Measurements from ENCODE around the gene CCDC188. TPM values are rescaled to one million over a fixed set of nuclear protein-coding genes. Genes with fewer than 3 reads are reported as not detected.
A peak's percentile ranks its signal among the peaks of the same experiment; 100 is the strongest.

The CCDC188 gene
- total and polyA plus RNA-seq, 4 donors: not detected

- TF ChIP-seq ZBTB33 (IDR thresholded peaks at IDR 0.05) (no peak), RAD21 (IDR thresholded peaks at IDR 0.05) (no peak), GABPA (IDR thresholded peaks at IDR 0.05 in 1 of 2, conservative IDR thresholded peaks at IDR 0.05 in 1 of 2) (no peak)
Observed at GRCh38 chr22:20131597-20131858, 19.3 kb downstream of the CCDC188 start, which contains the start of gene ZDHHC8 (continued).

- TF ChIP-seq FOXA1 (IDR thresholded peaks at IDR 0.05) (no peak), ZBTB33 (IDR thresholded peaks at IDR 0.05) (no peak), NR2F2 (IDR thresholded peaks at IDR 0.05) (no peak), FOXA2 (IDR thresholded peaks at IDR 0.05) (no peak), TAF1 (conservative IDR thresholded peaks at IDR 0.05) (no peak), MAX (IDR thresholded peaks at IDR 0.05) (no peak), SP1 (IDR thresholded peaks at IDR 0.05) (peak; percentile 41)
- Histone ChIP-seq H3K9ac (ENCODE audit: low read depth in 1 of 2, low read length in 2 of 2) (peak overlapping the region in 1 of 2 donors; percentile 67), H3K4me1 (ENCODE audit: control insufficient read depth in 4 of 4, insufficient read depth in 4 of 4, low read length in 3 of 4) (peaks cover 11 to 74% (median 59%) of the 10 kb centered on the region in 4 donors), H3K9me3 (ENCODE audit: control insufficient read depth in 4 of 4, low read length in 3 of 4) (no peaks in the 10 kb centered on the region), H3K36me3 (ENCODE audit: control insufficient read depth in 4 of 4, insufficient read depth in 3 of 4, low read depth in 1 of 4, low read length in 3 of 4) (peaks cover 0 to 5% (median 2%) of the 10 kb centered on the region in 4 donors), H3K27me3 (ENCODE audit: control insufficient read depth in 4 of 4, insufficient read depth in 4 of 4, low read length in 3 of 4) (no peaks in the 10 kb centered on the region), H3K4me3 (ENCODE audit: low read depth in 1 of 3, low read length in 3 of 3) (peak overlapping the region; percentile 73 to 92 (median 77)), H3K27ac (ENCODE audit: low read depth in 1 of 2, low read length in 2 of 2) (peak overlapping the region; percentile 82 to 85)
- peak; percentile 68 for DNase-seq (ENCODE audit: low spot score)
- 11% methylated on average over 70 of the region's 70 CpGs for WGBS
Observed at GRCh38 chr22:20130731-20131596, 19.9 kb downstream of the CCDC188 start.

- TF ChIP-seq ATF3 (IDR thresholded peaks at IDR 0.05): no peak
- no peak for TF ChIP-seq GABPA (IDR thresholded peaks at IDR 0.05 in 1 of 2, conservative IDR thresholded peaks at IDR 0.05 in 1 of 2)
- no peak for TF ChIP-seq SP1 (IDR thresholded peaks at IDR 0.05)
- no peak for TF ChIP-seq EGR1 (IDR thresholded peaks at IDR 0.05; ENCODE audit: low read depth in 2 of 2)
- TF ChIP-seq HNF4A (conservative IDR thresholded peaks at IDR 0.05): no peak
- Histone ChIP-seq H3K4me1 (ENCODE audit: control insufficient read depth in 4 of 4, insufficient read depth in 4 of 4, low read length in 3 of 4) (peaks cover 13 to 78% (median 63%) of the 10 kb centered on the region in 4 donors), H3K27ac (ENCODE audit: low read depth in 1 of 2, low read length in 2 of 2) (peak overlapping the region in 1 of 2 donors; percentile 85), H3K36me3 (ENCODE audit: control insufficient read depth in 4 of 4, insufficient read depth in 3 of 4, low read depth in 1 of 4, low read length in 3 of 4) (peaks cover 0 to 8% (median 2%) of the 10 kb centered on the region in 4 donors), H3K27me3 (ENCODE audit: control insufficient read depth in 4 of 4, insufficient read depth in 4 of 4, low read length in 3 of 4) (no peaks in the 10 kb centered on the region), H3K4me3 (ENCODE audit: low read depth in 1 of 3, low read length in 3 of 3) (no peak overlapping the region), H3K9ac (ENCODE audit: low read depth in 1 of 2, low read length in 2 of 2) (no peak overlapping the region), H3K9me3 (ENCODE audit: control insufficient read depth in 4 of 4, low read length in 3 of 4) (no peaks in the 10 kb centered on the region)
- no peak for DNase-seq (ENCODE audit: low spot score)
- 90% methylated on average over 3 of the region's 3 CpGs for WGBS
Observed at GRCh38 chr22:20130319-20130718, 20.5 kb downstream of the CCDC188 start.

Data from liver (tissue), 9 donors.